ENCODE results near the gene MVD.

MVD gene

DNA sequence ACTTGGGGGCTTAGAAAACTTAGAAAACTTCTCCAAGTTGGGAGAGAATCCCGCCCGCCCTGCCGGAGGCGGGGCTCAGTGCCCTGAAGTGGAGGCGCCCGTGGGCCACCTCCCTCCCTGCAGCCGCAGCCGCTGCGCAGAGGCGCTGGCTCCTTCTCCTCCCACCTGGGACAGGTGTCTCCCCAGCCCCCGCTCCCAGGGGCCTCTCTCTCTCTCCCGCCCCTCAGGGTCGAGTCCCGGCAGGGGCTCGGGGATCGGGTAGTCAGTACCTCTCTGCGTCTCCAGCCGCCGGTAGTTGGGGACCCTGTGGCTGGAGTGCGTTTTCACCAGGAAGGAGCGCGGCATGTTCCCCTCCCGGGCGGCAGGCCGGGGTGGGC, 23.2 kb upstream of the MVD start:
- peak overlapping the region; percentile 48 for H3K4me3 ChIP-seq (ENCODE audit: low read depth, low read length)
- TF ChIP-seq, protein P1, sequence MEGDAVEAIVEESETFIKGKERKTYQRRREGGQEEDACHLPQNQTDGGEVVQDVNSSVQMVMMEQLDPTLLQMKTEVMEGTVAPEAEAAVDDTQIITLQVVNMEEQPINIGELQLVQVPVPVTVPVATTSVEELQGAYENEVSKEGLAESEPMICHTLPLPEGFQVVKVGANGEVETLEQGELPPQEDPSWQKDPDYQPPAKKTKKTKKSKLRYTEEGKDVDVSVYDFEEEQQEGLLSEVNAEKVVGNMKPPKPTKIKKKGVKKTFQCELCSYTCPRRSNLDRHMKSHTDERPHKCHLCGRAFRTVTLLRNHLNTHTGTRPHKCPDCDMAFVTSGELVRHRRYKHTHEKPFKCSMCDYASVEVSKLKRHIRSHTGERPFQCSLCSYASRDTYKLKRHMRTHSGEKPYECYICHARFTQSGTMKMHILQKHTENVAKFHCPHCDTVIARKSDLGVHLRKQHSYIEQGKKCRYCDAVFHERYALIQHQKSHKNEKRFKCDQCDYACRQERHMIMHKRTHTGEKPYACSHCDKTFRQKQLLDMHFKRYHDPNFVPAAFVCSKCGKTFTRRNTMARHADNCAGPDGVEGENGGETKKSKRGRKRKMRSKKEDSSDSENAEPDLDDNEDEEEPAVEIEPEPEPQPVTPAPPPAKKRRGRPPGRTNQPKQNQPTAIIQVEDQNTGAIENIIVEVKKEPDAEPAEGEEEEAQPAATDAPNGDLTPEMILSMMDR (IDR thresholded peaks at IDR 0.05; ENCODE audit: insufficient read depth, low read length, missing control alignments), result no peak
- POLR2A ChIA-PET, result no interaction called here
- DNase-seq (ENCODE audit: low read depth, low spot score), result no peak
- CTCF ChIA-PET, result interaction anchor here (3.0 kb wide), 1 partner anchor 11 kb away, joined by 11 read pairs; no protein-coding TSS in a partner anchor

DNA sequence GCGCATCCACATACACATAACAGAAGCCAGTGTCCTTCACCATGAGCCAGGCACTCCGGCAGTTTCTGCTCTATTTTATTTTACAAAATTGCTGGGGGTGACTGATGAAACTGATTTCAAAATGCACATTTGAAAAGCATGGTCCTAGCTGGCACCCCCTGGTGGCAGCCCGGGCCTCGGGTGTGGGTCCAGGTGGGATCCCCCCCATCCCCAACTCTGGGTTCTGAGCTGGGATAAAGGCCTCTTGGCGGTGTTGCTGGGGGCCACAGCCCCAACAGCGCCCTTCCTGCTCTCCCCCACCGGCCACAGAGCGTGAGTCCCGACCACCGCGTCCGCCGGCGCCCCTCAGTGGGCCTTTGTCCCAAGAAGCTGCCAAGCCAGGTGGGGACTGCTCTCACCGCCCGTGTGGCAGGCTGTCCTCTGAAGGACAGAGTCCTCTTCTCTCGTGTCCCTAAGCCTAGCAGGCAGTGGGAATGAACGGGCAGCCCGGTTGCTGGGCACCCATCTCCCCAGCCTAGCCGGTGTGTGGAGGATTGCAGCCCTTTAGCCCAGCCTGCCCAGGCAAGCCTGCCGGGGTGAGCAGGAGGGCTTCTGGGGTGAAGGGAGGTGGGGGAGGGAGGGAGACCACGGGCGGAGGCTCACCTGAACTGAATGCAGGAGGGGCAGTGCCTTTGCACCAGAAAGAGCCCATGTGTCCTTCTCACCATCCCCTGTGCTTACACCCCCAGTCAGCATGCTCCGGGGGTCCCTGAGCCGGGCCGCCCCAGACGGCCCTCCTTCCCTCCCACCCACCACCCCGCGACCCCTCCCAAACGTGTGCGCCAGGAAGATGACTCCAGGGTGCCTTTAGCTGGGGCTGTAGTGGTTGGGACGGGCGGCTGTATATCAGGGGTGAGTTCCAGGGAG, 22.5 kb upstream of the MVD start:
- TF ChIP-seq, protein P1 (IDR thresholded peaks at IDR 0.05; ENCODE audit: insufficient read depth, low read length, missing control alignments), result peak; percentile 68
- peak overlapping the region; percentile 48 for H3K4me3 ChIP-seq (ENCODE audit: low read depth, low read length)
- no peak for DNase-seq (ENCODE audit: low read depth, low spot score)
- POLR2A ChIA-PET, result no interaction called here
- CTCF ChIA-PET, result interaction anchor here (0.8 to 3.0 kb wide), 8 partner anchors 8 to 173 kb away, joined by 3 to 11 read pairs (median 3); no protein-coding TSS in a partner anchor

DNA sequence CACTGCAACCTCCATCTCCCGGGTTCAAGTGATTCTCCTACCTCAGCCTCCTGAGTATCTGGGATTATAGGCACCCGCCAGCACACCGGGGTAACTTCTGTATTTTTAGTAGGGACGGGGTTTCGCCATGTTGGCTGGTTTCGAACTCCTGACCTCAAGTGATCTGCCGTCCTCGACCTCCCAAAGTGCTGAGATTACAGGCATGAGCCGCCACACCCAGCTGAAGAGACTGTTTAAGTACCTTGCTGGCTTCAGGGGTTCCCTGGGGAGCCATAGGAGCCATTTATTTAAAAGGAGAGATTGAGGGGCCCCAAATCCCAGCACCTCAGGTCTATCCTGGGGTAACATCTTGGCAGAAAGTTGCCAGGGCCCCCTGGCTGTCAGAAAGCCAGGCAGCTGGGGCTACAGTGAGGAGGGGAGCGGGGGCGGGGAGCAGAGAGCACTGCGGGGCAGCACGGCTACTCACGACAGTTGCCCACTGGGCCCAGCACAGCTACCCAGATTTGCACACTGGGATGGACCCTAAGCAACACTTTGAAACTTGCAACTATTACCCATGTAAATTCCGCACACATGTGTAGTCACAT, 21.8 kb upstream of the MVD start:
- DNase-seq (ENCODE audit: low read depth, low spot score), result no peak
- CTCF ChIA-PET, result interaction anchor here (0.8 to 3.0 kb wide), 8 partner anchors 9 to 174 kb away, joined by 3 to 11 read pairs (median 3); no protein-coding TSS in a partner anchor
- H3K4me3 ChIP-seq (ENCODE audit: low read depth, low read length), result no peak overlapping the region
- TF ChIP-seq, protein P1 (IDR thresholded peaks at IDR 0.05; ENCODE audit: insufficient read depth, low read length, missing control alignments), result no peak
- POLR2A ChIA-PET, result no interaction called here

DNA sequence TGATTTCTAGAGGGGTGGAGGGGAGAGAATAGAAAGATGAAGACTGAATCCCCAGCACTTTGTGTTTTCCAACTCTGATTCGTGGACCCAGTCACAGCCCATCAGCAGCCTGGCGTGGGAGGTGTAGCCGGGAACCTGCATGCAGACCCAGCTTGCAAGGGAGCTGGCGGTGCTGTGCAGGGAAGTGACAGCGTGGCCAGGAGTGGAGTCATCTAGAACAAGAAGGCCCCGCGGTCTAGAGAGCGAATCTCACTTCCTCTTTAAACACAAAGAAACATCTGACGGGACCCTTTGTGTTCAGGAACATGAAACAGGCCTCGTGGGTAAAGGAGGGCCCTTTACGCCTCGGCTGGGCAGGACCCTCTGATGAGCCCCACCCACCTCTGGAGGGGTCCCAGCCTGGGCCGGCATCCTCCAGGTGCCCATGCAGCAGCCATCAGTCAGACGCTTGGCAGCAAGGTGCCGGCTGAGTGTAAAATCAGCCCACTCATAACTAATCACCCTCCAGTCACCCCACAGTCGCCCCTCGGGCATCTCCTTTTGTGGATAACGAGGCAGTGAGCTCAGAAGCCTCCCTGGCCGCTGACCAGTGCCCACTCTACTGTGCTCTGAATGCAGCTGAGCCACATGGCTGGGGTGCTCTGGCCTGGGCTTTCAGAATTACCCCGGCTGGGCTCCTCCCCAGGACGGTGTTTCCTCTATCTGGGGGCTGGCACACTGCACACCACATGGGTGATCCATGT, 19.0 kb upstream of the MVD start:
- CTCF ChIA-PET, result interaction anchor here (1.0 to 2.1 kb wide), 2 partner anchors 10 to 14 kb away, joined by 4 read pairs; no protein-coding TSS in a partner anchor
- H3K4me3 ChIP-seq (ENCODE audit: low read depth, low read length), result no peak overlapping the region
- TF ChIP-seq, protein P1 (IDR thresholded peaks at IDR 0.05; ENCODE audit: insufficient read depth, low read length, missing control alignments), result no peak
- DNase-seq (ENCODE audit: low read depth, low spot score), result no peak
- POLR2A ChIA-PET, result no interaction called here

DNA sequence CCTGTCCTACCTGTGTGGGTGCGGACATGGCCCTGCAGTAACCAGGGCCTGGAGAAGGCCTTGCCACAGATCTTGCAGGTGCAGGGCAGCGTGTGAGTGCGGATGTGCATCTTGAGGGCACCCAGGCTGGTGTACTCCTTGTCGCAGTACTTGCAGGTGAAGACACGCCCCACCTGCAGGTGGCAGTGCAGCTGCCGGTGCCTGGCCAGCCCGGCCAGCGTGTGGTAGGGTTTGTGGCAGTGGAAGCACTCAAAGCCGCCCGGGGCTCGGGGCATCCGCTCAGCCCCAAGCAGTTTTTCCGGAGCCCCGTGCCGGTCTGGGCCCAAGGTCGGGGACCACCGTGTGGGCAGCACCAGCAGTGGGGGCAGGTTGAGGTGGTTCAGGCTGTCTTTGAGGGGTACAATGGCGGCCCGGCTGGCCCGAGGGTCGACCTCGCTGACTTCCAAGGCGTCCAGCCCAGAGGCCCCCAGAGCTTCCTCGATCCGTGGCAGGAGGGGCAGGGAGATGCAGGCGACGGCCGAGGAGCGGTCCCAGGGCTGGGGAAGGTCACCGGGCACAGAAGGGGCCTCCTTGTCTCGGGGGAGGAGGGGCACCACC, 18.3 kb upstream of the MVD start:
- TF ChIP-seq, protein P1 (IDR thresholded peaks at IDR 0.05; ENCODE audit: insufficient read depth, low read length, missing control alignments), result peak; percentile 3
- no peak overlapping the region for H3K4me3 ChIP-seq (ENCODE audit: low read depth, low read length)
- DNase-seq (ENCODE audit: low read depth, low spot score), result no peak
- CTCF ChIA-PET, result interaction anchor here (1.0 to 2.1 kb wide), 4 partner anchors 9 to 18 kb away, joined by 3 to 4 read pairs (median 4); no protein-coding TSS in a partner anchor
- POLR2A ChIA-PET, result no interaction called here
